ENCODE measurements around the gene C17orf107.

The C17orf107 gene

GRCh38 chr17:4877089-4877488 lies 22.2 kb upstream of the C17orf107 start:
- DNase-seq: no peak

GRCh38 chr17:4879601-4880000 lies 19.7 kb upstream of the C17orf107 start:
- no peak for DNase-seq

- DNase-seq: no peak
Observed at GRCh38 chr17:4880857-4881256, 18.5 kb upstream of the C17orf107 start.

GRCh38 chr17:4881761-4882555 lies 17.4 kb upstream of the C17orf107 start:
- DNase-seq: peak; percentile 88

- DNase-seq: no peak
Observed at GRCh38 chr17:4884489-4884888, 14.8 kb upstream of the C17orf107 start.

- DNase-seq: no peak
Observed at GRCh38 chr17:4886830-4887229, 12.5 kb upstream of the C17orf107 start.

GRCh38 chr17:4887581-4887980 lies 11.8 kb upstream of the C17orf107 start:
- DNase-seq: no peak

- no peak for DNase-seq
Observed at GRCh38 chr17:4891411-4892410, 7.6 kb upstream of the C17orf107 start.

- no peak for DNase-seq
Observed at GRCh38 chr17:4892499-4893221, 6.7 kb upstream of the C17orf107 start.

- no peak for DNase-seq
Observed at GRCh38 chr17:4893272-4893671, 6.1 kb upstream of the C17orf107 start.

GRCh38 chr17:4893721-4894560 lies 5.4 kb upstream of the C17orf107 start:
- no peak for DNase-seq

GRCh38 chr17:4895121-4895520 lies 4.2 kb upstream of the C17orf107 start:
- no peak for DNase-seq

- no peak for DNase-seq
Observed at GRCh38 chr17:4895657-4896331, 3.5 kb upstream of the C17orf107 start.

- DNase-seq: no peak
Observed at GRCh38 chr17:4896332-4897197, 2.8 kb upstream of the C17orf107 start.

- no peak for DNase-seq
Observed at GRCh38 chr17:4897198-4897687, 2.1 kb upstream of the C17orf107 start.

GRCh38 chr17:4897785-4898184 lies 1.6 kb upstream of the C17orf107 start:
- no peak for DNase-seq

GRCh38 chr17:4898351-4898750 lies 985 bp upstream of the C17orf107 start:
- no peak for DNase-seq

- no peak for DNase-seq
Observed at GRCh38 chr17:4898927-4899326, 409 bp upstream of the C17orf107 start.

GRCh38 chr17:4900231-4901107 lies 1.1 kb downstream of the C17orf107 start:
- no peak for DNase-seq

Measured in NCI-H510A treated with DMSO at 0.1 percent for 48 hours (cell line).